Mesendoderm (in vitro differentiated cells): ENCODE data around the gene TYMP.

Experiments used
- DNase-seq: peaks from one replicate; pipeline ENCODE4 v3.0.0; 2013
- H2AK5ac ChIP-seq: 2 replicates; pipeline ENCODE4 v1.6.1; 2013; ENCODE audit warnings: low read length, inconsistent platforms
- H2BK120ac ChIP-seq: 2 replicates; pipeline ENCODE4 v1.6.1; 2013; ENCODE audit warnings: low read depth, mild to moderate bottlenecking, low read length, moderate library complexity, mixed read lengths
- H2BK15ac ChIP-seq: replicated peaks from 2 replicates; pipeline ENCODE4 v1.6.1; 2013; ENCODE audit warnings: low read depth, mild to moderate bottlenecking, moderate library complexity
- H2BK5ac ChIP-seq: 2 replicates; pipeline ENCODE4 v1.6.1; 2013; ENCODE audit warnings: low read length, inconsistent platforms
- H3K18ac ChIP-seq: 2 replicates; pipeline ENCODE4 v1.6.1; 2013; ENCODE audit warnings: mild to moderate bottlenecking, low read length, mixed read lengths
- H3K23ac ChIP-seq: one replicate; pipeline ENCODE4 v1.6.1; 2013; ENCODE audit warnings: low read length
- H3K27ac ChIP-seq: 2 replicates; pipeline ENCODE4 v1.5.1; 2013; ENCODE audit warnings: low read depth, mild to moderate bottlenecking, inconsistent platforms, low read length, moderate library complexity
- H3K27me3 ChIP-seq: 2 replicates; pipeline ENCODE4 v1.6.1; 2013; ENCODE audit warnings: low read length, control low read depth, mild to moderate bottlenecking, inconsistent platforms; ENCODE audit not compliant: insufficient read depth, poor library complexity
- H3K36me3 ChIP-seq: 2 replicates; pipeline ENCODE4 v1.6.1; 2013; ENCODE audit warnings: low read length, inconsistent platforms; ENCODE audit not compliant: control insufficient read depth, insufficient read depth
- H3K4ac ChIP-seq: one replicate; pipeline ENCODE4 v1.6.1; 2013; ENCODE audit warnings: low read depth, mild to moderate bottlenecking, low read length, moderate library complexity
- H3K4me1 ChIP-seq: 2 replicates; pipeline ENCODE4 v1.6.1; 2013; ENCODE audit warnings: low read depth, low read length, inconsistent platforms; ENCODE audit not compliant: control insufficient read depth
- H3K4me2 ChIP-seq: 2 replicates; pipeline ENCODE4 v1.6.1; 2013; ENCODE audit warnings: low read length
- H3K4me3 ChIP-seq: 2 replicates; pipeline ENCODE4 v1.5.1; 2013; ENCODE audit warnings: mild to moderate bottlenecking, low read length
- H3K56ac ChIP-seq: one replicate; pipeline ENCODE4 v1.6.1; 2013; ENCODE audit warnings: low read length
- H3K79me1 ChIP-seq: 2 replicates; pipeline ENCODE4 v1.6.1; 2013; ENCODE audit warnings: low read length, inconsistent platforms
- H3K79me2 ChIP-seq: 2 replicates; pipeline ENCODE4 v1.6.1; 2013; ENCODE audit warnings: mild to moderate bottlenecking, low read length; ENCODE audit not compliant: control insufficient read depth, insufficient read depth
- H3K9ac ChIP-seq: 2 replicates; pipeline ENCODE4 v1.6.1; 2013; ENCODE audit warnings: low read length, inconsistent platforms
- H4K5ac ChIP-seq: one replicate; pipeline ENCODE4 v1.6.1; 2013; ENCODE audit warnings: low read length
- H4K8ac ChIP-seq: one replicate; pipeline ENCODE4 v1.6.1; 2013; ENCODE audit warnings: low read depth, mild to moderate bottlenecking, control low read depth, low read length, moderate library complexity
- WGBS: extraction: QIAGEN DNeasy Blood & Tissue Kit; methylation state at CpG from one replicate; pipeline ENCODE4 v1.1.7; 2013; ENCODE audit warnings: low lambda C conversion rate, missing lambda C conversion rate; ENCODE audit not compliant: insufficient coverage; ENCODE audit errors: extremely low coverage; 5-methylcytosine and 5-hydroxymethylcytosine counted together

TYMP gene

DNA sequence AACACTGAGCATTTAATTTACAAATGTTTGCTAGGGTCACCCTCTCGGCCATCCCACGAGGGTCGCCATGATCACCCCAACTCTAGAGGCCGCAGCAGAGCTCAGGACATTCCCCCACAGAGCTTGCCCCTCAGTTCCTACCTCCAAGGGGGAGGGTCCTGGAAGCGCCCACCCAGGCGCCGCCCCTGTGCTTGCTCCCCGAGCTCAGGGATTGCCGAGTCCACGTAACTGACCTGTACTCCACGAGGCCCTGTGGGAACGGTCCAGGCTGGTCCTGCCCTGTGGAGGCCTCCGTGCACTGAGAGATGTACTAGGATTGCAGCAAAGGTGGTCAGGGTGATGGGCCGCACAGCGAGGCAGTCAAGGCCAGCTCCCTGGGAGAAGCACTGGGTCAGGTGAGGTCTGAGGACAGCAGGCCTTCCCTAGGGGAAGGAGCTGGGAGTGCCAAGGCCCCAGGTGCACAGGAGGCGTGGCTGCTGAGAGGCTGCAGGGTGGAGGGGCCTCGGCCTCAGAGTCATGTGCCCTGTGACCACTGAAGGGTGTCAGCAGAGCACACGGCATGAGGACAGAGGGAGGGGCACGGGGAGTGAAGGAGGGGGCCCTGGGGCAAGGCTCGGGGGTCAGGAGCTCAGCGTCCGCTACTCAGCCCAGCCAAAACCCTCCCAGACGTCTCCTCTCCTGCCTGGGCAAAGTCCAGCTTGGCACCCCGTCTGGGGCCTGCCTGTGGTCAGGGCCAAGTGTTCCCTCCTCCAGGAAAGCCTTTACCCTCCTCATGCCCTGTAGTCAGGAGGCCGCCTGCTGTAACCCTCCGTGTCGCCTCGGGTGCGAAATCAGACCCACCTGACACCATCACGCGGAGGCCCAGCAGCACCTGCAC is 45.6 kb downstream of the TYMP start:
- no CpG with 5 or more reads among the region's 31 CpGs for WGBS
- no peak overlapping the region for H2BK5ac ChIP-seq
- no peak overlapping the region for H2AK5ac ChIP-seq
- no peaks in the 10 kb centered on the region for H3K79me2 ChIP-seq
- H3K27me3 ChIP-seq = no peaks in the 10 kb centered on the region
- no peak overlapping the region for H2BK15ac ChIP-seq
- no peak overlapping the region for H3K56ac ChIP-seq
- no peak for DNase-seq
- H3K79me1 ChIP-seq = no peaks in the 10 kb centered on the region
- no peak overlapping the region for H2BK120ac ChIP-seq
- no peak overlapping the region for H4K5ac ChIP-seq
- no peak overlapping the region for H3K4ac ChIP-seq
- no peaks in the 10 kb centered on the region for H3K4me1 ChIP-seq
- H3K9ac ChIP-seq = no peak overlapping the region
- no peak overlapping the region for H3K4me2 ChIP-seq
- H3K36me3 ChIP-seq = no peaks in the 10 kb centered on the region
- H3K4me3 ChIP-seq = no peak overlapping the region
- no peak overlapping the region for H3K18ac ChIP-seq
- no peak overlapping the region for H3K23ac ChIP-seq
- H3K27ac ChIP-seq = no peak overlapping the region
- no peak overlapping the region for H4K8ac ChIP-seq

DNA sequence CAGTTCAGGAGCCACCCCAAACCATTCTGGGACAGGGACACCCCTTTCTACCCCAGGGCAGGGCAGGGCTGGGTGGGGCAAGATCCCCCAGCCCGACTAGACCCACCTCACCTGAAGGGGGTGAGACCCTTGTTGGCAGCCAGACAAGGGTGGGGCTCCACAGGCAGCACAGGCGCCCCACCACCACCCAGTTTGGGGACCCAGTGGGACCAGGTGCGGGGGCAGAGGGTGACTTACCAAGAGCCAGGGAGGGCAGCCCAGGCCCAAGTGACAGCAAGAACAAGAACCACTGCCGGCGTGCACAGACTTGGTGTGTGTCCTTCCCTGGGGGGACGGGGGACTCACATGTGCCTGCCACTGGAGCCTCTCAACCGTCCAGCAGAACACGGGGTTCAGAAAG is 46.3 kb downstream of the TYMP start:
- no peak for DNase-seq
- H2BK120ac ChIP-seq = no peak overlapping the region
- H2BK5ac ChIP-seq = no peak overlapping the region

DNA sequence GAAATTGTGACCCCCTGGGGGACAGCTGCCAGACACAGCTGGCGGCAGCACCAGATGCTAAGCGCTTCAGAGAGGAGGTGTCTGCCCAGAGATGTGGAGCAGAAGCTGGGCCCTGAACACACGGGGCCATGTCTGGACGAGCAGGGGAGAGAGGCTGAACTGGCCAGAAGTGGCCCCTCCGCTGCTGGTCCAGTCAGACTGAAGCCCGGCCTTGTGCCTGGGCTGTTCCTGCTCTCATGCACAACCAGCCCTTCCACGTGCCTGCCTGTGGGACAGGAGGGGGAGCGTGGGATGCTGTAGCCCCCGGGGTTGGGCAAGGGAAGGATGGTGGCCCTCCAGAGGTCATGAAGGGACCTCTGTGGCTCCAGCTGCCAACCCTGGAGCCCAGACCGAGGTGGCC is 46.7 kb downstream of the TYMP start:
- Histone ChIP-seq H3K4ac (no peak overlapping the region), H2BK15ac (no peak overlapping the region), H3K27me3 (no peaks in the 10 kb centered on the region), H2AK5ac (no peak overlapping the region), H3K79me1 (no peaks in the 10 kb centered on the region), H3K36me3 (no peaks in the 10 kb centered on the region), H2BK120ac (no peak overlapping the region), H4K8ac (no peak overlapping the region), H3K9ac (no peak overlapping the region), H3K27ac (no peak overlapping the region), H3K4me3 (no peak overlapping the region), H3K79me2 (no peaks in the 10 kb centered on the region), H3K18ac (no peak overlapping the region), H4K5ac (no peak overlapping the region), H3K4me1 (no peaks in the 10 kb centered on the region), H2BK5ac (no peak overlapping the region), H3K4me2 (no peak overlapping the region), H3K56ac (peak overlapping the region; percentile 10), H3K23ac (no peak overlapping the region)
- no CpG with 5 or more reads among the region's 10 CpGs for WGBS
- no peak for DNase-seq

More for the DNA sequence above, 46.3 kb downstream of the TYMP start:
- Histone ChIP-seq H3K4ac (no peak overlapping the region), H2BK15ac (no peak overlapping the region), H4K8ac (no peak overlapping the region), H2AK5ac (no peak overlapping the region), H3K56ac (no peak overlapping the region), H3K27ac (no peak overlapping the region), H3K9ac (no peak overlapping the region), H3K4me2 (no peak overlapping the region), H3K27me3 (no peaks in the 10 kb centered on the region), H3K4me3 (no peak overlapping the region), H3K79me2 (no peaks in the 10 kb centered on the region), H3K4me1 (no peaks in the 10 kb centered on the region), H3K18ac (no peak overlapping the region), H3K36me3 (no peaks in the 10 kb centered on the region), H3K79me1 (no peaks in the 10 kb centered on the region), H3K23ac (no peak overlapping the region), H4K5ac (no peak overlapping the region)
- no CpG with 5 or more reads among the region's 8 CpGs for WGBS

DNA sequence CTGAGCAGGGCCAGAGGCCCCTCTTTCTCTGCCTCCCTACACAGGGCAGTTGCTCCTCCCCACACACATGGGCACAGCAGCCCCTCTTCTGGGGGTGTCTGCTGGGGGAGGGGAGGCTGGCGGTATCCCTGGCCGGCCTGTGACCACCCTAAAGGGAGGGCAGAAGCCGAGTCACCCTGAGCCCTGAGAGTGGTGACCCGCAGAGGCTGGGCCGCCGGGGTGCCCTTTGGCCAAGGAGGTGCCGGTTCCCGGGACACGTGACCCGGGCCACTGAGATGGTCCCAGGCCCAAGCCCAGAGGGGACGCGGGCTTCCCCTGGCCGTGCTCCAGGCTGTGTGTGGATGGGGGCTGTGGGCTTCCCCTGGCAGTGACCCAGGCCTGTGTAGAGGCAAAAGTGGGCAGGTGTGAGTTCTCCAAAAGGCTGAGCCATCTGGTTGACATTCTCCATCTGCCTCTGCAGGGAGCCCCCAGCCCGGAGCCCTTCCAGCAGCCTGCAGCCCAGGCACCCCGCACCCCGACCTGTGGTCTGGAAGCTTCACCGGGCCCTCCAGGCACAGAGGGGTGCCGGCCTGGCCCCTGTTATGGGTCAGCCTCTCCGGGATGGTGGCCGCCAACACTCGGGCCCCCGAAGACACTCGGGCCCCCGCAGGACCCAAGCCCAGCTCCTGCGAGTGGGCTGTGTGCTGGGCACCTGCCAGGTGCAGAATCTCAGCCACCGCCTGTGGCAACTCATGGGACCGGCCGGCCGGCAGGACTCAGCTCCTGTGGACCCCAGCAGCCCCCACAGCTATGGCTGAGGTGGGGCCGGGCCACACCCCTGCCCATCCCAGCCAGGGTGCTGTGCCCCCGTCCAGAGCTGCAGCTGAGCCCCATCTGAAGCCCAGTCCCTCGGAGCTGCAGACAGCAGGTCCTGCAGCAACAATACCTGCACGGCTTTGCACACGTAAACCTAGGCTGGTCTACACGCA is 47.4 kb downstream of the TYMP start:
- Histone ChIP-seq H3K56ac (peak overlapping the region; percentile 91), H4K5ac (no peak overlapping the region), H3K79me1 (no peaks in the 10 kb centered on the region), H3K9ac (peak overlapping the region; percentile 82), H3K27ac (no peak overlapping the region), H3K79me2 (no peaks in the 10 kb centered on the region), H3K18ac (peak overlapping the region; percentile 78), H2BK5ac (no peak overlapping the region), H3K27me3 (no peaks in the 10 kb centered on the region), H3K4ac (peak overlapping the region; percentile 56), H2AK5ac (no peak overlapping the region), H4K8ac (no peak overlapping the region), H3K23ac (peak overlapping the region; percentile 97), H2BK15ac (no peak overlapping the region), H3K4me1 (no peaks in the 10 kb centered on the region), H3K4me2 (peak overlapping the region; percentile 57), H3K4me3 (peak overlapping the region; percentile 4), H3K36me3 (no peaks in the 10 kb centered on the region), H2BK120ac (no peak overlapping the region)
- DNase-seq = no peak
- WGBS = no CpG with 5 or more reads among the region's 35 CpGs

DNA sequence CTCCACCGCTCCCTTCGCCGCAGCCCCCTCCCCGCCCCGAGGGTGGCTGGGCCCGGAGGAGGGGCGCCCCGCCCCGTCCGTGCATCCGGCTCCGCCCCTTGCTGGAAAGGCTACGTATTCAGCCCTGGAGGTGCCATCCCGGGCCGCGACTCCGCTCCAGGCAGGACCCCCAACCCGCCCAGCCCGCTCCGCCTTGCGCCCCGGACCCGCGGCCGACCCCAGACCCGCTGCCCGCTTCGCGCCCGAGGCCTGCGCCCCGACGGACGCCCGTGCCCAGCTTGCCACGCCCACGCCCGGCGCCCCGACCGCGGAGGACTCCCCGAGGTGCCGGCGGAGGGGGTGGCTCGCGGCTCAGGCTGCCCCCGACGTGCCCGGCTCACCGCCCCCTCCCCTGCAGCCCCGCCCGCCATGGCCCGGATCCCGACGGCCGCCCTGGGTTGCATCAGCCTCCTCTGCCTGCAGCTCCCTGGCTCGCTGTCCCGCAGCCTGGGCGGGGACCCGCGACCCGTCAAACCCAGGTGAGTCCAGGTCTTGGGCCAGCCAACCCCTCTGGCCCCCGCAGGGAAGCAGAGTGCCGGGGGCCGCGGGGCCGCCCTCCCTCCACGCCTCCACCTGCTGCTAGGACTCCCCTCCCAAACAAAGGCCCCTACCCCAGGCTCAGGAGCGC is 48.2 kb downstream of the TYMP start, which contains the start of gene ADM2:
Gene ADM2 (plus strand): TSS at position 104 of the 667 bp plus-strand sequence. CDS start 305 bp downstream, at position 409.
- H4K8ac ChIP-seq = no peak within 1 kb of the TSS
- H3K27me3 ChIP-seq = no peaks in the 10 kb centered on the region
- WGBS = no CpG with 5 or more reads among the region's 70 CpGs
- H3K79me1 ChIP-seq = no peaks in the 10 kb centered on the region
- H3K79me2 ChIP-seq = no peaks in the 10 kb centered on the region
- H2BK120ac ChIP-seq = no peak within 1 kb of the TSS
- H3K23ac ChIP-seq = peak within 1 kb of the TSS; percentile 98
- no peak within 1 kb of the TSS for H3K27ac ChIP-seq
- peak within 1 kb of the TSS; percentile 91 for H3K56ac ChIP-seq
- H2BK15ac ChIP-seq = no peak within 1 kb of the TSS
- peak within 1 kb of the TSS; percentile 30 for H3K4me3 ChIP-seq
- H3K4me1 ChIP-seq = no peaks in the 10 kb centered on the region
- peak within 1 kb of the TSS; percentile 78 for H3K18ac ChIP-seq
- H2AK5ac ChIP-seq = no peak within 1 kb of the TSS
- H2BK5ac ChIP-seq = no peak within 1 kb of the TSS
- peak; percentile 76 for DNase-seq
- H3K9ac ChIP-seq = peak within 1 kb of the TSS; percentile 82
- H3K4me2 ChIP-seq = peak within 1 kb of the TSS; percentile 57
- no peak within 1 kb of the TSS for H4K5ac ChIP-seq
- no peaks in the 10 kb centered on the region for H3K36me3 ChIP-seq
- H3K4ac ChIP-seq = peak within 1 kb of the TSS; percentile 56
